Measurements from ENCODE around the gene COLEC11.
A peak's percentile ranks its signal among the peaks of the same experiment; 100 is the strongest.

The COLEC11 gene

GRCh38 chr2:3596901-3597417 lies 2.0 kb downstream of the COLEC11 start:
- WGBS, result 82% methylated on average over 16 of the region's 16 CpGs
- Histone ChIP-seq H2BK120ac (ENCODE audit: low read depth, low read length) (peak overlapping the region; percentile 71), H2AK5ac (ENCODE audit: low read length, severe bottlenecking) (no peak overlapping the region), H3K4me2 (ENCODE audit: low read length, poor library complexity, severe bottlenecking) (no peak overlapping the region), H3K79me1 (replicated peaks; ENCODE audit: low read length, poor library complexity, severe bottlenecking) (peaks cover 6% of the 10 kb centered on the region), H3K18ac (ENCODE audit: low read depth in 1 of 2, low read length in 2 of 2) (peak overlapping the region; percentile 80 to 90), H4K91ac (ENCODE audit: low read length) (peak overlapping the region; percentile 92), H2AFZ (ENCODE audit: low read depth, low read length) (no peak overlapping the region), H3K9me3 (ENCODE audit: control insufficient read depth, low read length) (no peaks in the 10 kb centered on the region), H3K27me3 (ENCODE audit: control insufficient read depth in 1 of 2, insufficient read depth in 1 of 2, low read length in 2 of 2) (no peaks in the 10 kb centered on the region), H3K27ac (ENCODE audit: low read length, poor library complexity, severe bottlenecking) (no peak overlapping the region), H3K4me3 (ENCODE audit: insufficient read depth in 1 of 2, low read depth in 1 of 2, low read length in 2 of 2) (no peak overlapping the region), H3K36me3 (ENCODE audit: control insufficient read depth in 1 of 2, insufficient read depth in 2 of 2, low read depth in 1 of 2, low read length in 2 of 2) (peaks cover 0 to 16% of the 10 kb centered on the region in 2 experiments), H3K14ac (ENCODE audit: low read length in 2 of 2) (no peak overlapping the region), H3K4me1 (ENCODE audit: control insufficient read depth, insufficient read depth, low read depth, low read length) (peaks cover 2% of the 10 kb centered on the region), H2BK5ac (ENCODE audit: low read depth, low read length, poor library complexity, severe bottlenecking) (no peak overlapping the region), H3K9ac (ENCODE audit: low read length) (no peak overlapping the region), H4K8ac (ENCODE audit: low read length) (peak overlapping the region; percentile 80), H3K23ac (ENCODE audit: low read length in 2 of 2) (peak overlapping the region in 1 of 2 experiments; percentile 50), H3K4ac (ENCODE audit: low read depth in 1 of 2, low read length in 2 of 2) (peak overlapping the region; percentile 86 to 93), H2BK15ac (ENCODE audit: low read depth, poor library complexity, severe bottlenecking) (peak overlapping the region; percentile 80), H2BK12ac (ENCODE audit: low read length in 2 of 2) (peak overlapping the region; percentile 74 to 80)
- DNase-seq, result peak; percentile 32

DNA sequence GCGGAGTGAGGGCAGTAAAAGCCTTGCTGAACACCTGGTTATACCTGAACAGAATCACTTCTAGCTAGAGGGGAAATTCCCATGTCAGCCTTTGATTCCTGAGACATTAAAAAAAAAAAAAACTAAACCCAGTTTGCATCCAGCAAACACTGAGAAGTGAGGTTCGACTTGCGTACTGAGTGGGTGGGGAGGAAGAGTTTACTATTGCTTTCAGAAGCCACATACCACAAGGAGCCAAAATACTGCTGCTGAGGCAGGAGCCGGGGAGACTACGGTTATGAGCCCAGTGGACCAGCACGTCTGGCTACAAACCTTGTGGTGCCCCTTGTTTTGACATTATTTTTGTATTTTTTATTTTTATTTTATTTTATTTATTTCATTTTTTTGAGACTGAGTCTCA lies 2.7 kb downstream of the COLEC11 start:
- no peak overlapping the region for H2AFZ ChIP-seq (ENCODE audit: low read depth, low read length)
- peaks cover 3% of the 10 kb centered on the region for H3K4me1 ChIP-seq (ENCODE audit: control insufficient read depth, insufficient read depth, low read depth, low read length)
- H3K4ac ChIP-seq (ENCODE audit: low read depth in 1 of 2, low read length in 2 of 2), result no peak overlapping the region
- peak overlapping the region; percentile 71 for H2BK120ac ChIP-seq (ENCODE audit: low read depth, low read length)
- H3K79me1 ChIP-seq (replicated peaks; ENCODE audit: low read length, poor library complexity, severe bottlenecking), result peaks cover 6% of the 10 kb centered on the region
- H3K27me3 ChIP-seq (ENCODE audit: control insufficient read depth in 1 of 2, insufficient read depth in 1 of 2, low read length in 2 of 2), result no peaks in the 10 kb centered on the region
- H4K91ac ChIP-seq (ENCODE audit: low read length), result no peak overlapping the region
- WGBS, result 82% methylated on average over 3 of the region's 6 CpGs
- H3K23ac ChIP-seq (ENCODE audit: low read length in 2 of 2), result no peak overlapping the region
- H3K9ac ChIP-seq (ENCODE audit: low read length), result no peak overlapping the region
- no peak overlapping the region for H3K27ac ChIP-seq (ENCODE audit: low read length, poor library complexity, severe bottlenecking)
- no peak overlapping the region for H2AK5ac ChIP-seq (ENCODE audit: low read length, severe bottlenecking)
- peak overlapping the region; percentile 80 for H2BK15ac ChIP-seq (ENCODE audit: low read depth, poor library complexity, severe bottlenecking)
- H3K14ac ChIP-seq (ENCODE audit: low read length in 2 of 2), result no peak overlapping the region
- H3K4me2 ChIP-seq (ENCODE audit: low read length, poor library complexity, severe bottlenecking), result no peak overlapping the region
- no peak for DNase-seq
- H3K9me3 ChIP-seq (ENCODE audit: control insufficient read depth, low read length), result no peaks in the 10 kb centered on the region
- no peak overlapping the region for H3K4me3 ChIP-seq (ENCODE audit: insufficient read depth in 1 of 2, low read depth in 1 of 2, low read length in 2 of 2)
- H3K18ac ChIP-seq (ENCODE audit: low read depth in 1 of 2, low read length in 2 of 2), result peak overlapping the region in 1 of 2 experiments; percentile 80
- H2BK5ac ChIP-seq (ENCODE audit: low read depth, low read length, poor library complexity, severe bottlenecking), result no peak overlapping the region
- H3K36me3 ChIP-seq (ENCODE audit: control insufficient read depth in 1 of 2, insufficient read depth in 2 of 2, low read depth in 1 of 2, low read length in 2 of 2), result peaks cover 0 to 16% of the 10 kb centered on the region in 2 experiments
- H2BK12ac ChIP-seq (ENCODE audit: low read length in 2 of 2), result peak overlapping the region in 1 of 2 experiments; percentile 80
- peak overlapping the region; percentile 80 for H4K8ac ChIP-seq (ENCODE audit: low read length)

GRCh38 chr2:3598197-3598910 lies 3.4 kb downstream of the COLEC11 start:
- DNase-seq, result no peak
- H3K27ac ChIP-seq (ENCODE audit: low read length, poor library complexity, severe bottlenecking), result no peak overlapping the region
- H2BK5ac ChIP-seq (ENCODE audit: low read depth, low read length, poor library complexity, severe bottlenecking), result no peak overlapping the region
- H4K91ac ChIP-seq (ENCODE audit: low read length), result peak overlapping the region; percentile 3
- H3K23ac ChIP-seq (ENCODE audit: low read length in 2 of 2), result no peak overlapping the region
- peaks cover 3% of the 10 kb centered on the region for H3K4me1 ChIP-seq (ENCODE audit: control insufficient read depth, insufficient read depth, low read depth, low read length)
- peak overlapping the region in 1 of 2 experiments; percentile 7 for H3K4ac ChIP-seq (ENCODE audit: low read depth in 1 of 2, low read length in 2 of 2)
- no peak overlapping the region for H2AFZ ChIP-seq (ENCODE audit: low read depth, low read length)
- peaks cover 0 to 13% of the 10 kb centered on the region in 2 experiments for H3K36me3 ChIP-seq (ENCODE audit: control insufficient read depth in 1 of 2, insufficient read depth in 2 of 2, low read depth in 1 of 2, low read length in 2 of 2)
- peak overlapping the region; percentile 96 for H2BK15ac ChIP-seq (ENCODE audit: low read depth, poor library complexity, severe bottlenecking)
- peak overlapping the region; percentile 42 to 66 for H3K18ac ChIP-seq (ENCODE audit: low read depth in 1 of 2, low read length in 2 of 2)
- no peak overlapping the region for H3K14ac ChIP-seq (ENCODE audit: low read length in 2 of 2)
- H3K4me3 ChIP-seq (ENCODE audit: insufficient read depth in 1 of 2, low read depth in 1 of 2, low read length in 2 of 2), result no peak overlapping the region
- H3K27me3 ChIP-seq (ENCODE audit: control insufficient read depth in 1 of 2, insufficient read depth in 1 of 2, low read length in 2 of 2), result no peaks in the 10 kb centered on the region
- 87% methylated on average over 20 of the region's 22 CpGs for WGBS
- H2BK120ac ChIP-seq (ENCODE audit: low read depth, low read length), result no peak overlapping the region
- no peak overlapping the region for H2AK5ac ChIP-seq (ENCODE audit: low read length, severe bottlenecking)
- H2BK12ac ChIP-seq (ENCODE audit: low read length in 2 of 2), result peak overlapping the region; percentile 38 to 84
- H3K79me1 ChIP-seq (replicated peaks; ENCODE audit: low read length, poor library complexity, severe bottlenecking), result peaks cover 6% of the 10 kb centered on the region
- peak overlapping the region; percentile 10 for H4K8ac ChIP-seq (ENCODE audit: low read length)
- H3K9me3 ChIP-seq (ENCODE audit: control insufficient read depth, low read length), result no peaks in the 10 kb centered on the region
- no peak overlapping the region for H3K4me2 ChIP-seq (ENCODE audit: low read length, poor library complexity, severe bottlenecking)
- no peak overlapping the region for H3K9ac ChIP-seq (ENCODE audit: low read length)
